Neural cell (in vitro differentiated cells): ENCODE measurements around the gene KCNJ12. TPM values are rescaled to one million over a fixed set of nuclear protein-coding genes. Genes with fewer than 3 reads are reported as not detected.

Source experiments
- H2AFZ ChIP-seq: fragments of 200-600, 300-800 bp; sonication (generic), shearing (Covaris generic); 2 replicates; pipeline ENCODE4 v1.6.0; 2014; ENCODE audit warnings: low read depth, mild to moderate bottlenecking, antibody characterized with exemption, low read length, moderate library complexity
- H3F3A ChIP-seq: fragments of 200-600 bp; shearing (Covaris generic); 2 replicates; pipeline ENCODE4 v1.6.1; 2016; ENCODE audit warnings: mild to moderate bottlenecking, moderate library complexity, mixed read lengths, antibody characterized with exemption, low read length; ENCODE audit not compliant: insufficient read depth, poor library complexity, severe bottlenecking
- H3K27ac ChIP-seq: fragments of 200-600, 300-800 bp; sonication (generic), shearing (Covaris generic); 2 replicates; pipeline ENCODE4 v1.5.1; 2014; ENCODE audit warnings: mild to moderate bottlenecking, low read length, moderate library complexity
- H3K27me3 ChIP-seq: fragments of 300-800, 200-600 bp; sonication (generic), shearing (Covaris generic); 2 replicates; pipeline ENCODE4 v1.6.0; 2014; ENCODE audit warnings: mild to moderate bottlenecking, low read depth, low read length, moderate library complexity; ENCODE audit not compliant: insufficient read depth
- H3K36me3 ChIP-seq: fragments of 300-800, 200-600 bp; sonication (generic), shearing (Covaris generic); 2 replicates; pipeline ENCODE4 v1.5.1; 2014; ENCODE audit warnings: mild to moderate bottlenecking, antibody characterized with exemption, low read length, moderate library complexity; ENCODE audit not compliant: insufficient read depth
- H3K4me2 ChIP-seq: fragments of 300-800, 200-600 bp; sonication (generic), shearing (Covaris generic); 2 replicates; pipeline ENCODE4 v1.6.0; 2014; ENCODE audit warnings: mild to moderate bottlenecking, low read length
- H3K4me3 ChIP-seq: fragments of 300-800, 200-600 bp; sonication (generic), shearing (Covaris generic); 2 replicates; pipeline ENCODE4 v1.5.1; 2014; ENCODE audit warnings: mild to moderate bottlenecking, low read length, moderate library complexity
- H3K79me2 ChIP-seq: fragments of 200-600 bp; shearing (Covaris generic); replicated peaks from 2 replicates; pipeline ENCODE4 v1.6.0; 2014; ENCODE audit warnings: mild to moderate bottlenecking, low read length, moderate library complexity; ENCODE audit not compliant: insufficient read depth
- H3K9ac ChIP-seq: fragments of 300-800, 200-600 bp; sonication (generic), shearing (Covaris generic); 2 replicates; pipeline ENCODE4 v1.6.1; 2016; ENCODE audit warnings: mild to moderate bottlenecking, low read length, mixed read lengths
- H3K9me2 ChIP-seq: fragments of 200-600 bp; shearing (Covaris generic); 2 replicates; pipeline ENCODE4 v1.6.1; 2016; ENCODE audit warnings: mild to moderate bottlenecking, low read length, mixed read lengths; ENCODE audit not compliant: insufficient read depth
- H3K9me3 ChIP-seq: fragments of 200-600, 300-800 bp; sonication (generic), shearing (Covaris generic); 2 replicates; pipeline ENCODE4 v1.6.1; 2016; ENCODE audit warnings: mild to moderate bottlenecking, mixed run types, low read length, moderate library complexity, mixed read lengths
- H4K20me1 ChIP-seq: fragments of 200-600 bp; shearing (Covaris generic); 2 replicates; pipeline ENCODE4 v1.6.1; 2016; ENCODE audit warnings: mild to moderate bottlenecking, mixed run types; ENCODE audit not compliant: insufficient read depth
- CTCF ChIP-seq: fragments of 450-650 bp; IDR thresholded peaks from 2 replicates; pipeline ENCODE4 v1.5.1; 2014; ENCODE audit warnings: antibody characterized with exemption, mild to moderate bottlenecking, moderate library complexity; ENCODE audit not compliant: poor library complexity, severe bottlenecking
- EP300 ChIP-seq: fragments of 450-650 bp; conservative IDR thresholded peaks from 2 replicates; pipeline ENCODE4 v1.6.1; 2014; ENCODE audit warnings: antibody characterized with exemption, mild to moderate bottlenecking, moderate library complexity; ENCODE audit not compliant: poor library complexity, severe bottlenecking
- EZH2 ChIP-seq: fragments of 200-600, 300-800 bp; shearing (Covaris generic), sonication (generic); IDR thresholded peaks from 2 replicates; pipeline ENCODE4 v1.6.1; 2014; ENCODE audit warnings: antibody characterized with exemption, low read length, borderline replicate concordance, mild to moderate bottlenecking; ENCODE audit not compliant: insufficient read depth, poor library complexity, severe bottlenecking
- MXI1 ChIP-seq: fragments of 450-650 bp; conservative IDR thresholded peaks from 2 replicates; pipeline ENCODE4 v1.6.1; 2014; ENCODE audit warnings: antibody characterized with exemption, mild to moderate bottlenecking; ENCODE audit not compliant: poor library complexity, severe bottlenecking
- POLR2AphosphoS5 ChIP-seq: IDR thresholded peaks from 2 replicates; pipeline ENCODE4 v1.6.1; 2012
- RAD21 ChIP-seq: fragments of 450-650 bp; conservative IDR thresholded peaks from 2 replicates; pipeline ENCODE4 v1.6.1; 2014; ENCODE audit warnings: antibody characterized with exemption, mild to moderate bottlenecking, moderate library complexity
- SMC3 ChIP-seq: fragments of 450-650 bp; conservative IDR thresholded peaks from 2 replicates; pipeline ENCODE4 v1.6.1; 2014; ENCODE audit warnings: antibody characterized with exemption, mild to moderate bottlenecking, moderate library complexity; ENCODE audit not compliant: poor library complexity
- TAF1 ChIP-seq: IDR thresholded peaks from 2 replicates; pipeline ENCODE4 v1.6.1; 2012; ENCODE audit warnings: low read depth
- polyA plus RNA-seq: library from polyadenylated mRNA; depleted of rRNA; stranded (reverse); fragments of >200 nt; gene quantifications from 2 replicates; pipeline ENCODE4 v1.2.3, GENCODE V29; 2014
- TF ChIP-seq, protein P1 (sequence below): IDR thresholded peaks from 2 replicates; pipeline ENCODE4 v1.6.1; 2012; ENCODE audit warnings: borderline replicate concordance

Gene KCNJ12
- polyA plus RNA-seq, 1 donor from 2014 or later: 1.3 TPM

DNA sequence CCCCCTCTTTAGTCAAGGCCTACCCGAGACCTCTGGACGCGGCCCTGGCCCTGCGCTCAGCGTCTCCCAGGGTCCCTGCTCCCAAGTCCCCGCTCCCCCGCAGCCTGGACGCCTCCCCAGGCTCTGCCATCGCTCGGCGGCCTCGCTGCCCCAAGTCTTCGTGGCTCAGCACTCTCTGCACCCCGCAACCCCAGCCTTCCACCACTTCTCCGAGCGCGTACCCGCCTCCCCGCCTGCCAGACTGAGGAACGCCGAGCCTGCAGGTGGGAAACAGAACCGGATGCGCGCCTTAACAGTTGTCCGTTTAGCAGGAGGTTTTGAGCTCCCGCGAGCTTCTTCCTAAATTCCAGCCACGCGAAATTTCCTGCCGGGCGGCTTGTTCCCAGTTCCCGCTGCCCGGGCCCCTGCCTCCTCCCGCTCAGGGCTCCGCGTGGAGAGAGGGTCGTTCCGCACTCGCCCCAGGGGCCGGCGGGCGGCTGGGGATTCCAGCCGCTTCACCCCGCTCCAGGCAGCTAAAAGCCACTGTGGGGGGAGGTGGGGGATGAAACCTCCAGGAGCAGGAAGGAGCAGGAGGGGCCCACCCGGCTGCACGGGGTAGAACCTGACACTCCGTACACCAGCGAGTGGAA is 87.7 kb downstream of the KCNJ12 start:
- no peak overlapping the region for H3K9ac ChIP-seq
- peak overlapping the region; percentile 23 for H3K4me3 ChIP-seq
- H3K79me2 ChIP-seq: no peaks in the 10 kb centered on the region
- peaks cover 15% of the 10 kb centered on the region for H3K27me3 ChIP-seq
- H2AFZ ChIP-seq: no peak overlapping the region
- H4K20me1 ChIP-seq: no peaks in the 10 kb centered on the region
- no peaks in the 10 kb centered on the region for H3K36me3 ChIP-seq
- H3K9me2 ChIP-seq: no peaks in the 10 kb centered on the region
- no peak overlapping the region for H3K4me2 ChIP-seq
- no peak overlapping the region for H3K27ac ChIP-seq
- no peaks in the 10 kb centered on the region for H3K9me3 ChIP-seq
- no peak for TF ChIP-seq SMC3
- TF ChIP-seq, protein P1, sequence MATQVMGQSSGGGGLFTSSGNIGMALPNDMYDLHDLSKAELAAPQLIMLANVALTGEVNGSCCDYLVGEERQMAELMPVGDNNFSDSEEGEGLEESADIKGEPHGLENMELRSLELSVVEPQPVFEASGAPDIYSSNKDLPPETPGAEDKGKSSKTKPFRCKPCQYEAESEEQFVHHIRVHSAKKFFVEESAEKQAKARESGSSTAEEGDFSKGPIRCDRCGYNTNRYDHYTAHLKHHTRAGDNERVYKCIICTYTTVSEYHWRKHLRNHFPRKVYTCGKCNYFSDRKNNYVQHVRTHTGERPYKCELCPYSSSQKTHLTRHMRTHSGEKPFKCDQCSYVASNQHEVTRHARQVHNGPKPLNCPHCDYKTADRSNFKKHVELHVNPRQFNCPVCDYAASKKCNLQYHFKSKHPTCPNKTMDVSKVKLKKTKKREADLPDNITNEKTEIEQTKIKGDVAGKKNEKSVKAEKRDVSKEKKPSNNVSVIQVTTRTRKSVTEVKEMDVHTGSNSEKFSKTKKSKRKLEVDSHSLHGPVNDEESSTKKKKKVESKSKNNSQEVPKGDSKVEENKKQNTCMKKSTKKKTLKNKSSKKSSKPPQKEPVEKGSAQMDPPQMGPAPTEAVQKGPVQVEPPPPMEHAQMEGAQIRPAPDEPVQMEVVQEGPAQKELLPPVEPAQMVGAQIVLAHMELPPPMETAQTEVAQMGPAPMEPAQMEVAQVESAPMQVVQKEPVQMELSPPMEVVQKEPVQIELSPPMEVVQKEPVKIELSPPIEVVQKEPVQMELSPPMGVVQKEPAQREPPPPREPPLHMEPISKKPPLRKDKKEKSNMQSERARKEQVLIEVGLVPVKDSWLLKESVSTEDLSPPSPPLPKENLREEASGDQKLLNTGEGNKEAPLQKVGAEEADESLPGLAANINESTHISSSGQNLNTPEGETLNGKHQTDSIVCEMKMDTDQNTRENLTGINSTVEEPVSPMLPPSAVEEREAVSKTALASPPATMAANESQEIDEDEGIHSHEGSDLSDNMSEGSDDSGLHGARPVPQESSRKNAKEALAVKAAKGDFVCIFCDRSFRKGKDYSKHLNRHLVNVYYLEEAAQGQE: no peak
- TF ChIP-seq EP300: no peak
- no peak for TF ChIP-seq RAD21
- no peak for TF ChIP-seq EZH2
- no peak for TF ChIP-seq TAF1
- no peak for TF ChIP-seq MXI1
- no peak for TF ChIP-seq CTCF
- no peak for TF ChIP-seq POLR2AphosphoS5
- H3F3A ChIP-seq: no peaks in the 10 kb centered on the region

DNA sequence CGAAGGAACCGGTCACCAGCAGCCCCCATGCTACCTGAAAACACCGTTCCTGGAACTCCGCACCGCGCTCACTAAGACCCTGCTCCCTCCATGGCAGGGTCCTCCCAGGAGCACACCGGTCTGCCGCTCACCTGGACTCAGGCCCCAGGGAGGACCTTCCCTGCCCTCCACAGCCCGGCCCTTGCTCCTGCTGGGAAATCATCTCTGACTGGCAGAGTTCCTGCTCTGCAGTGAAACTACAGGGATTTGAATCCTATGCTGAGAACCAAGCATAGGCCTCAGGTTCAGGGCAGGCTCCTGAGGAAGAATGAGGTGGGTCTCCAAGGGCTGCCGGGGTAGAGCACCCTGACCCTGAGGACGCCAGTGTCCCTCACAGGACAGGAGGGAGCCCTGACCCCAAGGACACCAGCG is 88.5 kb downstream of the KCNJ12 start:
- Histone ChIP-seq H3K36me3 (no peaks in the 10 kb centered on the region), H3K79me2 (no peaks in the 10 kb centered on the region), H4K20me1 (no peaks in the 10 kb centered on the region), H3K27ac (no peak overlapping the region), H3K27me3 (peaks cover 15% of the 10 kb centered on the region), H3K9me3 (no peaks in the 10 kb centered on the region), H3K4me2 (no peak overlapping the region), H3K9ac (no peak overlapping the region), H3K4me3 (no peak overlapping the region), H3F3A (no peaks in the 10 kb centered on the region), H2AFZ (no peak overlapping the region), H3K9me2 (no peaks in the 10 kb centered on the region)
- TF ChIP-seq RAD21 (no peak), EZH2 (no peak), MXI1 (no peak), CTCF (no peak), TAF1 (no peak), POLR2AphosphoS5 (no peak), EP300 (no peak), SMC3 (no peak)
- TF ChIP-seq, protein P1: no peak
